Keratinocyte (primary cell): ENCODE measurements around the gene SCUBE1. TPM values are rescaled to one million over a fixed set of nuclear protein-coding genes. Genes with fewer than 3 reads are reported as not detected.

ENCODE experiments used
- DNase-seq: peaks from one replicate; pipeline ENCODE4 v3.0.0-alpha.2; 2011; ENCODE audit warnings: low read depth, missing footprints, low spot score
- FAIRE-seq: peaks from 2 replicates; lab custom pipeline; 2011; peaks lifted over from hg19 to GRCh38; lab: Jason Lieb, UNC
- H2AFZ ChIP-seq: 2 replicates; pipeline ENCODE4 v1.6.0; 2012; ENCODE audit warnings: low read length, control low read depth, inconsistent platforms; ENCODE audit not compliant: control insufficient read depth
- H3K27ac ChIP-seq: 2 replicates; pipeline ENCODE4 v1.5.1; 2011; ENCODE audit warnings: low read length; ENCODE audit not compliant: control insufficient read depth, insufficient read depth
- H3K27me3 ChIP-seq: 3 replicates; pipeline ENCODE4 v1.6.0; 2011; ENCODE audit warnings: low read length; ENCODE audit not compliant: control insufficient read depth, insufficient read depth; ENCODE audit errors: extremely low read depth
- H3K36me3 ChIP-seq, 2 experiments: 2 replicates in 1 of 2; 3 replicates in 1 of 2; pipeline ENCODE4 v1.5.1; 2011; ENCODE audit warnings: low read length in 2 of 2, mild to moderate bottlenecking in 1 of 2; ENCODE audit not compliant: control insufficient read depth in 2 of 2, insufficient read depth in 2 of 2; ENCODE audit errors: extremely low read depth in 1 of 2
- H3K4me1 ChIP-seq: 3 replicates; pipeline ENCODE4 v1.5.1; 2011; ENCODE audit warnings: low read length; ENCODE audit not compliant: control insufficient read depth, insufficient read depth; ENCODE audit errors: extremely low read depth
- H3K4me2 ChIP-seq: 3 replicates; pipeline ENCODE4 v1.6.0; 2011; ENCODE audit warnings: low read depth, low read length; ENCODE audit not compliant: control insufficient read depth, insufficient read depth; ENCODE audit errors: extremely low read depth
- H3K4me3 ChIP-seq, 3 experiments: fragments of 200-600 bp in 1 of 3; sonication (generic) in 1 of 3; 2 replicates in 2 of 3; 3 replicates in 1 of 3; pipeline ENCODE4 v1.5.1; 2011 to 2016; ENCODE audit warnings: low read length in 3 of 3, mild to moderate bottlenecking in 3 of 3, control low read depth in 2 of 3, inconsistent platforms in 1 of 3, low read depth in 1 of 3, mixed read lengths in 1 of 3, mixed run types in 1 of 3, moderate library complexity in 1 of 3; ENCODE audit not compliant: control insufficient read depth in 2 of 3, insufficient read depth in 2 of 3; ENCODE audit errors: extremely low read depth in 1 of 3
- H3K79me2 ChIP-seq: 2 replicates; pipeline ENCODE4 v1.6.0; 2012; ENCODE audit warnings: low read length; ENCODE audit not compliant: control insufficient read depth, insufficient read depth
- H3K9ac ChIP-seq: 3 replicates; pipeline ENCODE4 v1.6.0; 2011; ENCODE audit warnings: low read length; ENCODE audit not compliant: control insufficient read depth, insufficient read depth; ENCODE audit errors: extremely low read depth
- H3K9me1 ChIP-seq: 3 replicates; pipeline ENCODE4 v1.6.0; 2011; ENCODE audit warnings: low read length; ENCODE audit not compliant: control insufficient read depth, insufficient read depth; ENCODE audit errors: extremely low read depth
- H3K9me3 ChIP-seq: 2 replicates; pipeline ENCODE4 v1.5.1; 2012; ENCODE audit warnings: low read depth, low read length; ENCODE audit not compliant: control insufficient read depth
- H4K20me1 ChIP-seq: 3 replicates; pipeline ENCODE4 v1.6.0; 2011; ENCODE audit warnings: low read length; ENCODE audit not compliant: control insufficient read depth, insufficient read depth; ENCODE audit errors: extremely low read depth
- CTCF ChIP-seq, 3 experiments: IDR thresholded peaks in 1 of 3; conservative IDR thresholded peaks in 1 of 3; optimal IDR thresholded peaks in 1 of 3; 2 replicates in 2 of 3; 3 replicates in 1 of 3; pipeline versions ENCODE3 to v1.5.1; 2011; ENCODE audit warnings: low read length in 3 of 3, mild to moderate bottlenecking in 3 of 3, moderate library complexity in 2 of 3, control low read depth in 1 of 3, inconsistent platforms in 1 of 3; ENCODE audit not compliant: insufficient read depth in 2 of 3; ENCODE audit errors: extremely low read depth in 1 of 3
- EZH2 ChIP-seq: IDR thresholded peaks from one replicate; pipeline ENCODE4 v1.6.1; 2012; ENCODE audit warnings: inconsistent platforms, mild to moderate bottlenecking, low read length, moderate library complexity
- dilution Hi-C: fragments of 300-500 bp; cut with MboI; formaldehyde crosslinking; loops from one replicate; pipeline ENCODE4 v1.7.0; 2020; ENCODE audit warnings: low sequenced_read_pairs; ENCODE audit not compliant: extremely low pct_ligation_motif_present
- polyA plus RNA-seq, 5 experiments: library from polyadenylated mRNA; depleted of rRNA in 3 of 5; stranded (reverse) in 3 of 5; stranded (forward) in 1 of 5; unstranded in 1 of 5; fragments of >200 nt; gene quantifications; 1 replicate in 1 of 5; 2 replicates in 3 of 5; 3 replicates in 1 of 5; pipeline versions ENCODE4 v1.2.1 to v1.2.3, GENCODE V29; 2011 to 2012; ENCODE audit warnings: missing spikeins in 2 of 5, low read depth in 1 of 5, low replicate concordance in 1 of 5

Gene SCUBE1
- polyA plus RNA-seq, 1 donor (not counting 4 experiments of a cell fraction or from before 2014, with no cell fraction given): not detected

GRCh38 chr22:43270949-43271348 lies 72.2 kb downstream of the SCUBE1 start:
- Histone ChIP-seq H3K9ac (no peak overlapping the region), H4K20me1 (no peaks in the 10 kb centered on the region), H3K27me3 (peaks cover 25% of the 10 kb centered on the region), H3K4me2 (no peak overlapping the region), H3K79me2 (no peaks in the 10 kb centered on the region), H3K9me1 (no peaks in the 10 kb centered on the region), H2AFZ (no peak overlapping the region), H3K4me1 (no peaks in the 10 kb centered on the region), H3K36me3 (no peaks in the 10 kb centered on the region), H3K4me3 (no peak overlapping the region), H3K27ac (no peak overlapping the region), H3K9me3 (no peaks in the 10 kb centered on the region)
- dilution Hi-C loops: no loop called here
- DNase-seq (no peak), FAIRE-seq (no peak)
- TF ChIP-seq CTCF (optimal IDR thresholded peaks at IDR 0.05 in 1 of 3, IDR thresholded peaks at IDR 0.05 in 1 of 3, conservative IDR thresholded peaks at IDR 0.05 in 1 of 3; ENCODE audit: extremely low read depth in 1 of 3, insufficient read depth in 2 of 3, low read length in 3 of 3) (no peak), EZH2 (no peak)

GRCh38 chr22:43270314-43270908 lies 72.8 kb downstream of the SCUBE1 start:
- no peaks in the 10 kb centered on the region for H3K9me3 ChIP-seq
- H3K4me3 ChIP-seq: no peak overlapping the region
- H3K9ac ChIP-seq: no peak overlapping the region
- no peak for TF ChIP-seq EZH2
- no peak for TF ChIP-seq CTCF (optimal IDR thresholded peaks at IDR 0.05 in 1 of 3, IDR thresholded peaks at IDR 0.05 in 1 of 3, conservative IDR thresholded peaks at IDR 0.05 in 1 of 3; ENCODE audit: extremely low read depth in 1 of 3, insufficient read depth in 2 of 3, low read length in 3 of 3)
- H3K4me1 ChIP-seq: no peaks in the 10 kb centered on the region
- no peaks in the 10 kb centered on the region for H3K36me3 ChIP-seq
- H3K27me3 ChIP-seq: peaks cover 26% of the 10 kb centered on the region
- H4K20me1 ChIP-seq: no peaks in the 10 kb centered on the region
- FAIRE-seq (no peak), DNase-seq (no peak)
- no peaks in the 10 kb centered on the region for H3K9me1 ChIP-seq
- no peak overlapping the region for H3K27ac ChIP-seq
- no peak overlapping the region for H2AFZ ChIP-seq
- H3K79me2 ChIP-seq: no peaks in the 10 kb centered on the region
- dilution Hi-C loops: no loop called here
- no peak overlapping the region for H3K4me2 ChIP-seq
